ENCODE measurements around the gene MPV17.
"Not testable (repeated sequence)": the region's sequence is repeated elsewhere in the genome, so short reads cannot be mapped to it uniquely, and the experiment has no call there.

MPV17 gene

GRCh38 chr2:27322301-27322765 lies 564 bp downstream of the MPV17 start:
- DNase-seq (ENCODE audit: low spot score): peak; percentile 48

- DNase-seq (ENCODE audit: low spot score): peak; percentile 99
Observed at GRCh38 chr2:27320958-27321543, 1.8 kb downstream of the MPV17 start.

- not testable (repeated sequence) for DNase-seq (ENCODE audit: low spot score)
Observed at GRCh38 chr2:27319839-27320238, 3.1 kb downstream of the MPV17 start.

- DNase-seq (ENCODE audit: low spot score): no peak
Observed at GRCh38 chr2:27316655-27317412, 6.1 kb downstream of the MPV17 start.

GRCh38 chr2:27315122-27315521 lies 7.8 kb downstream of the MPV17 start:
- DNase-seq (ENCODE audit: low spot score): no peak

- DNase-seq (ENCODE audit: low spot score): no peak
Observed at GRCh38 chr2:27314709-27315108, 8.2 kb downstream of the MPV17 start.

GRCh38 chr2:27313882-27314645 lies 8.8 kb downstream of the MPV17 start:
- no peak for DNase-seq (ENCODE audit: low spot score)

- DNase-seq (ENCODE audit: low spot score): no peak
Observed at GRCh38 chr2:27312152-27312551, 10.7 kb downstream of the MPV17 start.

GRCh38 chr2:27309651-27310050 lies 13.2 kb downstream of the MPV17 start:
- DNase-seq (ENCODE audit: low spot score): no peak

GRCh38 chr2:27308359-27308881 lies 14.5 kb downstream of the MPV17 start, which contains the start of gene UCN:
Gene UCN (minus strand): TSS chr2:27308445. CDS start chr2:27307895, 550 bp downstream.
- peak; percentile 25 for DNase-seq (ENCODE audit: low spot score)

- no peak for DNase-seq (ENCODE audit: low spot score)
Observed at GRCh38 chr2:27307545-27308358, 15.1 kb downstream of the MPV17 start.

GRCh38 chr2:27307287-27307544 lies 15.7 kb downstream of the MPV17 start:
- DNase-seq (ENCODE audit: low spot score): no peak

GRCh38 chr2:27306573-27307286 lies 16.2 kb downstream of the MPV17 start:
- DNase-seq (ENCODE audit: low spot score): no peak

GRCh38 chr2:27306136-27306535 lies 16.8 kb downstream of the MPV17 start:
- DNase-seq (ENCODE audit: low spot score): no peak

- no peak for DNase-seq (ENCODE audit: low spot score)
Observed at GRCh38 chr2:27305516-27305915, 17.4 kb downstream of the MPV17 start.

- no peak for DNase-seq (ENCODE audit: low spot score)
Observed at GRCh38 chr2:27304488-27305240, 18.2 kb downstream of the MPV17 start.

GRCh38 chr2:27303093-27304025 lies 19.5 kb downstream of the MPV17 start:
- peak; percentile 82 for DNase-seq (ENCODE audit: low spot score)

GRCh38 chr2:27300606-27301005 lies 22.3 kb downstream of the MPV17 start:
- not testable (repeated sequence) for DNase-seq (ENCODE audit: low spot score)

- DNase-seq (ENCODE audit: low spot score): no peak
Observed at GRCh38 chr2:27298391-27299080, 24.4 kb downstream of the MPV17 start.

Measured in kidney tubule cell (primary cell).